ENCODE data around the gene CRLF3. TPM values are rescaled to one million over a fixed set of nuclear protein-coding genes. Genes with fewer than 3 reads are reported as not detected.

The CRLF3 gene
- total and polyA plus RNA-seq, 10 of the 15 experiments (the other 5 are each of a cell fraction or from before 2014, with no cell fraction given), result 10.0 to 39.2 (median 26.7) TPM

DNA sequence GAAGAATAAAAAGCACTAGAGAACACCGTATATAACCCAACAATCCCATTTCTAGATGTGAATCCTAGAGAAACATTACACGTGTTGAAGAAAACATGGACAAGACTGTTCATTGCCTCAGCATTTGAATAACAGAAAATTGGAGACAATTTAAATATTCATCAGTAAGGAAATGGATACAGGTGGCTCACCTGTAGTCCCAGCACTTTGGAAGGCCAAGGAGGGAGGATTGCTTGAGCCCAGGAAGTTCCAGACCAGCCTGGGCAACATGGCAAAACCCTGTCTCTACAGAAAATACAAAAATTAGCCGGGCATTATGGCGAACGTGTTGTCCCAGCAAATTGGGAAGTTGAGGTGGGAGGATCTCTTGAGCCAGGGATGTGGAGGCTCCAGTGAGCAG, 4.5 kb upstream of the CRLF3 start:
- Histone ChIP-seq H3K27me3 (replicated peaks in 1 of 2; ENCODE audit: control insufficient read depth in 2 of 2, insufficient read depth in 2 of 2, low read length in 1 of 2) (no peaks in the 10 kb centered on the region), H3K9me3 (replicated peaks; ENCODE audit: control insufficient read depth, insufficient read depth, low read length) (no peaks in the 10 kb centered on the region), H3K9ac (ENCODE audit: control insufficient read depth, insufficient read depth, low read length) (no peak overlapping the region), H2AFZ (ENCODE audit: control insufficient read depth, low read depth, low read length) (no peak overlapping the region), H3K4me1 (ENCODE audit: control insufficient read depth, insufficient read depth, low read length) (peaks cover 4% of the 10 kb centered on the region; the same call in 1 of the 2 replicates), H3K79me2 (ENCODE audit: control insufficient read depth, insufficient read depth, low read length) (peaks cover 25% of the 10 kb centered on the region), H3K36me3 (ENCODE audit: control insufficient read depth in 2 of 2, insufficient read depth in 2 of 2, low read length in 1 of 2) (no peaks in the 10 kb centered on the region), H3K4me2 (ENCODE audit: control insufficient read depth, insufficient read depth) (no peak overlapping the region), H3K27ac (ENCODE audit: control insufficient read depth, insufficient read depth) (no peak overlapping the region), H4K20me1 (ENCODE audit: control insufficient read depth, insufficient read depth) (no peaks in the 10 kb centered on the region), H3K4me3 (no peak overlapping the region)
- RAD21 ChIA-PET (ENCODE audit: unreplicated experiment), result no interaction called here
- POLR2A ChIA-PET, result no interaction called here
- no peak for DNase-seq (ENCODE audit: low read depth, low spot score)
- in situ Hi-C loops (cut with MboI) (no loop called here), intact Hi-C loops (cut with micrococcal nuclease; ENCODE audit: unreplicated experiment) (no loop called here)
- SMC1A ChIA-PET (ENCODE audit: uncharacterized antibody, unreplicated experiment), result no interaction called here
- CTCF ChIA-PET, result no interaction called here
- TF ChIP-seq NFYB (IDR thresholded peaks at IDR 0.05; ENCODE audit: insufficient read depth, low read depth, low read length), result no peak
- TF ChIP-seq NR2F1 (conservative IDR thresholded peaks at IDR 0.05), result no peak
- no peak for TF ChIP-seq SMAD1 (IDR thresholded peaks at IDR 0.05; ENCODE audit: low read depth, partially characterized antibody)
- TF ChIP-seq HDAC2 (IDR thresholded peaks at IDR 0.05), result no peak
- TF ChIP-seq NFXL1 (IDR thresholded peaks at IDR 0.05; ENCODE audit: borderline replicate concordance), result no peak
- TF ChIP-seq NFIC (IDR thresholded peaks at IDR 0.05; ENCODE audit: low read depth, low read length), result no peak
- TF ChIP-seq RFX5 (IDR thresholded peaks at IDR 0.05; ENCODE audit: low read depth, low read length), result no peak
- TF ChIP-seq DPF2 (IDR thresholded peaks at IDR 0.05), result no peak
- TF ChIP-seq HDAC6 (IDR thresholded peaks at IDR 0.05; ENCODE audit: unreplicated experiment), result no peak
- no peak for ATAC-seq
- no TSS peak for BruUV-seq (replicated peaks)
- WGBS (ENCODE audit: insufficient coverage, insufficient replicate concordance, low lambda C conversion rate, missing lambda C conversion rate), result 77% methylated on average over 5 of the region's 5 CpGs
- no peak for FAIRE-seq

DNA sequence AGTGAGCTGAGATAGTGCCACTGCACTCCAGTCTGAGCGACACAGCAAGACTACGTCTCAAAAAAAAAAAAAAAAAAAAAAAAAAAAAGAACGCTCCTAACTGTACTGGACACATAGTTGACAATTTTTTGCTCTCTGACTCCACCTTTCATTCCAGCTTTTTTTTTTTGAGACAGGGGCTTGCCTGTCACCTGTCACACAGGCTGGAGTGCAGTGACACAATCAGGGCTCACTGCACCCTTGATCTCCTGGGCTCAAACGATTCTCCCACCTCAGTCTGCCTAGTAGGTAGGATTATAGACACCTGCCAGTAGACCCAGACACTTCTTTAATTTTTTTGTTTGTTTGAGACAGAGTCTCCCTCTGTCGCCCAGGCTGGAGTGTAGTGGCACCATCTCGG, 2.6 kb upstream of the CRLF3 start:
- H2AFZ ChIP-seq (ENCODE audit: control insufficient read depth, low read depth, low read length), result no peak overlapping the region
- TF ChIP-seq IRF4 (IDR thresholded peaks at IDR 0.05; ENCODE audit: low read depth, low read length) (no peak), ATF7 (IDR thresholded peaks at IDR 0.05; ENCODE audit: low read depth) (no peak), NRF1 (conservative IDR thresholded peaks at IDR 0.05; ENCODE audit: low read depth, low read length) (no peak), NR2F1 (conservative IDR thresholded peaks at IDR 0.05) (no peak), BRCA1 (IDR thresholded peaks at IDR 0.05; ENCODE audit: low read depth, low read length) (no peak), WRNIP1 (IDR thresholded peaks at IDR 0.05; ENCODE audit: borderline replicate concordance, low read depth, low read length) (no peak)
- ATAC-seq (no peak), DNase-seq (ENCODE audit: low read depth, low spot score) (no peak), FAIRE-seq (no peak)
- no peak overlapping the region for H3K9ac ChIP-seq (ENCODE audit: control insufficient read depth, insufficient read depth, low read length)
- no peaks in the 10 kb centered on the region for H4K20me1 ChIP-seq (ENCODE audit: control insufficient read depth, insufficient read depth)
- no TSS peak for BruUV-seq (replicated peaks)
- ChIA-PET POLR2A (interaction anchor here (1.2 to 1.5 kb wide), 2 partner anchors 17 to 98 kb away, joined by 4 to 5 read pairs; no protein-coding TSS in a partner anchor), CTCF (interaction anchor here (0.6 to 9.3 kb wide), 4 partner anchors 20 to 191 kb away, joined by 3 to 145 read pairs (median 3); no protein-coding TSS in a partner anchor), SMC1A (ENCODE audit: uncharacterized antibody, unreplicated experiment) (interaction anchor here (4.2 kb wide), 1 partner anchor 18 kb away, joined by 30 read pairs; no protein-coding TSS in a partner anchor), RAD21 (ENCODE audit: unreplicated experiment) (interaction anchor here (0.8 to 1.3 kb wide), 2 partner anchors 22 to 270 kb away, joined by 3 read pairs; no protein-coding TSS in a partner anchor)
- H3K4me2 ChIP-seq (ENCODE audit: control insufficient read depth, insufficient read depth), result no peak overlapping the region
- H3K36me3 ChIP-seq (ENCODE audit: control insufficient read depth in 2 of 2, insufficient read depth in 2 of 2, low read length in 1 of 2), result no peaks in the 10 kb centered on the region
- H3K79me2 ChIP-seq (ENCODE audit: control insufficient read depth, insufficient read depth, low read length), result peaks cover 29% of the 10 kb centered on the region
- no peaks in the 10 kb centered on the region for H3K27me3 ChIP-seq (replicated peaks in 1 of 2; ENCODE audit: control insufficient read depth in 2 of 2, insufficient read depth in 2 of 2, low read length in 1 of 2)
- H3K4me1 ChIP-seq (ENCODE audit: control insufficient read depth, insufficient read depth, low read length), result peaks cover 4% of the 10 kb centered on the region; the same call in 1 of the 2 replicates
- in situ Hi-C loops (cut with MboI) (no loop called here), intact Hi-C loops (cut with micrococcal nuclease; ENCODE audit: unreplicated experiment) (no loop called here)
- WGBS (ENCODE audit: insufficient coverage, insufficient replicate concordance, low lambda C conversion rate, missing lambda C conversion rate), result 81% methylated on average over 4 of the region's 6 CpGs
- no peak overlapping the region for H3K4me3 ChIP-seq
- H3K27ac ChIP-seq (ENCODE audit: control insufficient read depth, insufficient read depth), result no peak overlapping the region
- H3K9me3 ChIP-seq (replicated peaks; ENCODE audit: control insufficient read depth, insufficient read depth, low read length), result no peaks in the 10 kb centered on the region

All from GM12878 (cell line).